ENCODE data around the gene HPRT1.
"Not testable (repeated sequence)": the region's sequence is repeated elsewhere in the genome, so short reads cannot be mapped to it uniquely, and the experiment has no call there.

The HPRT1 gene

GRCh38 chrX:134460005-134460861, at the start of gene HPRT1:
HPRT1 (plus strand) TSS chrX:134460165; CDS start chrX:134460312, 147 bp downstream.
- DNase-seq (ENCODE audit: low read depth, low spot score), result peak; percentile 35

DNA sequence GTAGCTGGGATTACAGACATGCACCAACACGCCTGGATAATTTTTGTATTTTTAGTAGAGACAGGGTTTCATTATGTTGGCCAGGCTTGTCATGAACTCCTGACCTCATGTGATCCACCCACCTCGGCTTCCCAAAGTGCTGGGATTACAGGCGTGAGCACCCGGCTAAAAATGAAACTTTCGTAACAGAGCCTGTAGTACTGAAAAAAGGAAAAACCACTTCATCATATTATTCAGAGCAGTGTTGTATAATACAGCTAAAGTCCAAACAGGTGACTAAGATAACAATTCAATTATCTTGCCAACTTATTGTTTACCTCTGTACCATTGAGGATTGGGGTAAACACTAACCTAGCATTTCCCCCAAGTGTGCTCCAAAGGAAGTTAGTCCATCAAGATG, 43.9 kb upstream of the HPRT1 start:
- DNase-seq (ENCODE audit: low read depth, low spot score), result no peak

- DNase-seq (ENCODE audit: low read depth, low spot score), result no peak
These were observed 41.5 kb upstream of the HPRT1 start for GRCh38 chrX:134418317-134419113.

GRCh38 chrX:134419784-134420183, 40.2 kb upstream of the HPRT1 start:
- no peak for DNase-seq (ENCODE audit: low read depth, low spot score)

DNA sequence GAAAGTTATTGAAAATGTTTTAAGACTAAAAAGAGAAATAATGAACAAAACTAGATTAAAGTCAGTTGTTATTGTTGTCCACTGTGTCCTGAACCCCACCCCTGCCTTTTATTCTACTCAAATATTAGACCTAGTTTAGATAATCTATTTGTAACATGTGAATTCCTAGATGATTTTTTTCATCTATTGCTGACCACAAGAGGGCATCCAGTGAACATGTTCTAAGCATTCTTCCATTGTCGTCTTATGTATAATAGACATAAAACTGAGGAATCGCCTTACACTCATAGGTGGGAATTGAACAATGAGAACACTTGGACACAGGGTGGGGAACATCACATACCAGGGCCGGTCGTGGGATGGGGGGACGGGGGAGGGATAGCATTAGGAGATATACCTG, 36.4 kb upstream of the HPRT1 start:
- DNase-seq (ENCODE audit: low read depth, low spot score), result no peak

- DNase-seq (ENCODE audit: low read depth, low spot score), result no peak
These were observed 33.7 kb upstream of the HPRT1 start for GRCh38 chrX:134426281-134426680.

GRCh38 chrX:134431894-134432293, 28.1 kb upstream of the HPRT1 start:
- DNase-seq (ENCODE audit: low read depth, low spot score), result no peak

DNA sequence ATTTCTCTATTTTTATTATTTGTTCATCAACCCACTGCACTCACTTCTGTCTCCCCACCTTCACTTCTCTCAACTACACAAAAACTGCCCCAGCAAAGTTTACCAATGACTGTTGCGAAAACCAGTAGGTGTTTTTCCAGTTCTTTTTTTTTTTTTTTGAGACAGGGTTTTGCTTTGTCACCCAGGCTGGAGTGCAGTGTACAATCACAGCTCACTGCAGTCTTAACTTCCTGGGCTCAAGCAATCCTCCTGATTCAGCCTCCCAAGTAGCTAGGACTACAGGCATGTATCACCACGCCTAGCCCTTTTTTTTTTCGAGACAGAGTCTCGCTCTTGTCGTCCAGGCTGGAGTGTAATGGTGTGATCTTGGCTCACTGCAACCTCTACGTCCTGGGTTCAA, 24.1 kb upstream of the HPRT1 start:
- no peak for DNase-seq (ENCODE audit: low read depth, low spot score)

DNA sequence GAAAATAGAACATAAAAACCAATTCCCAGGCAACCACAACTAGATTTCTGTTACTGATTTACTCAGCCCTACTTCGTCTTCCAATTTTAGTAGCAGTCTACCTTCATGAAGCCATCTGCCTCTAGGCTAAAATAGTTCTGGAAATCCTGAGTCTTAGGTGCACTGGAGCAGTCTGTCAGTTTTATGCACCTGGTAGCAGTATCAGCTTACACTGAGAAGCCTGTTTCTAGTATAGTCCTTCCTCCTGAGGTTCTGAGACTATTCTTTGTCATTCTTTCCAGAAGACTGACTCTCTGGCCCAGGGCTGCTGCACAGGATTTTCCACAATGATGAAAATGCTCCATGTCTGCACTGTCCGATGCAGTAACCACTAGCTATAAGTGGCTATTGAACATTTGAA, 16.9 kb upstream of the HPRT1 start:
- no peak for DNase-seq (ENCODE audit: low read depth, low spot score)

- no peak for DNase-seq (ENCODE audit: low read depth, low spot score)
These were observed 16.5 kb upstream of the HPRT1 start for GRCh38 chrX:134443461-134443860.

DNA sequence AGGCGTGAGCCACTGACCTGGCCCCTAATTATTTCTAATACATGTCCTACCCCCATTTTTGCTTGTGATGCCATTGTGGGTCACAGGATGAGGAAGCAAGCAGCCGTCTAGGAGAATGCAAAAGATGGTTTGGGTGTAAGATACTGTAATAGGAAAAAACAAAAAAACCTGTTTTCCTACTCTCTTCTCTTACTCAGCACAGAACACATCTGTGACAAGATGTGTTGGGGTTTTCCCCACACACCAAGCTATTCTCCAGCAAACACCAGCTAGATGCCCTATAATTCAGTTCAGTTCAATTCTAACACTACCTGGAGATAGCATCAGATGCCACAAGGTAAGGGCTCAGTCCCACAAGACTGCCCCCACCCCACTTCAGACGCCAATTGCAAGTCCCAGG, 15.3 kb upstream of the HPRT1 start:
- DNase-seq (ENCODE audit: low read depth, low spot score), result no peak

GRCh38 chrX:134452596-134452995, 7.4 kb upstream of the HPRT1 start:
- no peak for DNase-seq (ENCODE audit: low read depth, low spot score)

- DNase-seq (ENCODE audit: low read depth, low spot score), result no peak
These were observed 6.3 kb upstream of the HPRT1 start for GRCh38 chrX:134453631-134454030.

GRCh38 chrX:134454506-134454905, 5.5 kb upstream of the HPRT1 start:
- DNase-seq (ENCODE audit: low read depth, low spot score), result no peak

DNA sequence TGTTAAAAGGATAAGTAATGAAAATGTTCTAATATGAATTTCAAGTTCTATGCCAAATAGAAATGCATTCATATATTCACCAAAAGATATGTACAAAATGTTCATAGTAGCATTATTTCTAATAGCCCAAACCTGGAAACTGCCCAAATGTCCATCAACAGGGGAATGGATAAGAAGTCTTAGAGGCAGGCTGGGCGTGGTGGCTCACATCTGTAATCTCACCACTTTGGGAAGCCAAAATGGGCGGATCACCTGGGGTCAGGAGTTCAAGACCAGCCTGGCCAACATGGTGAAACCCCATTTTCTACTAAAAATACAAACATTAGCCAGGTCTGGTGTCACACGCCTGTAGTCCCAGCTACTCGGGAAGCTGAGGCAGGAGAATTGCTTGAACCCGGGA, 2.3 kb upstream of the HPRT1 start:
- no peak for DNase-seq (ENCODE audit: low read depth, low spot score)

DNA sequence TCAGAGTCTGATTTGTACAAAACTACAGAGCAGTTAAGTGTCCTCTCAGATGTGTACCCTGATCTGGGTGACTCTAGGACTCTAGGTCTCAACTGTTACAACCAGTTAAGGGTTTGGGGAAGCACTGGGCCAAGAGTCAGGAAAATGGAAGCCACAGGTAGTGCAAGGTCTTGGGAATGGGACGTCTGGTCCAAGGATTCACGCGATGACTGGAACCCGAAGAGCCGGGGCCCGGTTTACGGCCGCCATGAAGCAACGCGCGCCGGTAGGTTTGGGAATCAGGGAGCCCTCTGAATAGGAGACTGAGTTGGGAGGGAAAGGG, 321 bp upstream of the HPRT1 start:
- no peak for DNase-seq (ENCODE audit: low read depth, low spot score)

DNA sequence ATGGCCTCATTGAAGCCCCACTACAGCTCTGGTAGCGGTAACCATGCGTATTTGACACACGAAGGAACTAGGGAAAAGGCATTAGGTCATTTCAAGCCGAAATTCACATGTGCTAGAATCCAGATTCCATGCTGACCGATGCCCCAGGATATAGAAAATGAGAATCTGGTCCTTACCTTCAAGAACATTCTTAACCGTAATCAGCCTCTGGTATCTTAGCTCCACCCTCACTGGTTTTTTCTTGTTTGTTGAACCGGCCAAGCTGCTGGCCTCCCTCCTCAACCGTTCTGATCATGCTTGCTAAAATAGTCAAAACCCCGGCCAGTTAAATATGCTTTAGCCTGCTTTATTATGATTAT, 876 bp downstream of the HPRT1 start:
- DNase-seq (ENCODE audit: low read depth, low spot score), result no peak

DNA sequence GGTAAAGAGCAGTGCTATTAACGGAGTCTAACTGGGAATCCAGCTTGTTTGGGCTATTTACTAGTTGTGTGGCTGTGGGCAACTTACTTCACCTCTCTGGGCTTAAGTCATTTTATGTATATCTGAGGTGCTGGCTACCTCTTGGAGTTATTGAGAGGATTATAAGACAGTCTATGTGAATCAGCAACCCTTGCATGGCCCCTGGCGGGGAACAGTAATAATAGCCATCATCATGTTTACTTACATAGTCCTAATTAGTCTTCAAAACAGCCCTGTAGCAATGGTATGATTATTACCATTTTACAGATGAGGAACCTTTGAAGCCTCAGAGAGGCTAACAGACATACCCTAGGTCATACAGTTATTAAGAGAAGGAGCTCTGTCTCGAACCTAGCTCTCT, 1.5 kb downstream of the HPRT1 start:
- no peak for DNase-seq (ENCODE audit: low read depth, low spot score)

GRCh38 chrX:134462927-134463326, 3.0 kb downstream of the HPRT1 start:
- DNase-seq (ENCODE audit: low read depth, low spot score), result no peak

DNA sequence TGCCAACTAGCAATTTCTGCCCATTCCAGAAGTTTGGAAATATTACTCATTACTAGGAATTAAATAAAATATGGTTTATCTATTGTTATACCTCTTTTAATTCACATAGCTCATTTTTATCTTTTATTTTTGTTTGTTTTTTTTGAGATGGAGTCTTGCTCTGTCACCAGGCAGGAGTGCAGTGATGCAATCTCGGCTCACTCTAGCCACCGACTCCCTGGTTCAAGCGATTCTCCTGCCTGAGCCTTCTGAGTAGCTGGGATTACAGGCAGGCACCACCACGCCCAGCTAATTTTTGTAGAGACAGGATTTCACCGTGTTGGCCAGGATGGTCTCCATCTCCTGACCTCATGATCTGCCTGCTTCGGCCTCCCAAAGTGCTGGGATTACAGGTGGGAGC, 4.5 kb downstream of the HPRT1 start:
- DNase-seq (ENCODE audit: low read depth, low spot score), result not testable (repeated sequence)

DNA sequence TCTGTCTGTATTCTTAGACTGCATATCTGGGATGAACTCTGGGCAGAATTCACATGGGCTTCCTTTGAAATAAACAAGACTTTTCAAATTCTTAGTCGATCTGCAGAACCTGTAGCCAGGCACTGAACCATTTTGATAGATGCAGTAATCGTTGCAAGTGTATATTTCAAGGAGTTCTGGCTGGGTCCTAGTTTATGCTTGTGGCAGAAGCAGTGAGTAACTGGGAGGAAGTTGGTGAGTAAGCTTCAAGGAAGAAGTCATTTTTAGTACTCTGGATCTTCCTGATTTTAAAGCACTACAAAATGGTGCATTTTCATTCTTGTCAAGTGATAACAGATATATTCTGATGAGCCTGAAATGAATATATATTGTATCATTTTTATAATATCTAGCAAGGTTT, 9.5 kb downstream of the HPRT1 start:
- no peak for DNase-seq (ENCODE audit: low read depth, low spot score)

DNA sequence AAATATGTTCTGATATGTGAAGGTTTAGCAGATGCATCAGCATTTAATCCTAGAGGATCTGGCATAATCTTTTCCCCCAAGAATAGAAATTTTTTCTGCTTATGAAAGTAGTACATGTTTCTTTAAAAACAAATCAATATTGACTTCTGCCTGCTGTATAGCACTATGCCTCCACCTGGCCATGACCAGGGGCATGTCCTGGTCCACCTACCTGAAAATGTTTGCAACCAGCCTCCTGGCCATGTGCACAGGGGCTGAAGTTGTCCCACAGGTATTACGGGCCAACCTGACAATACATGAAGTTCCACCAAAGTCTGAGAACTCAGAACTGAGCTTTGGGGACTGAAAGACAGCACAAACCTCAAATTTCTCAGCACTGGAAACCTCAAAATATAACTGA, 10.0 kb downstream of the HPRT1 start:
- no peak for DNase-seq (ENCODE audit: low read depth, low spot score)

DNA sequence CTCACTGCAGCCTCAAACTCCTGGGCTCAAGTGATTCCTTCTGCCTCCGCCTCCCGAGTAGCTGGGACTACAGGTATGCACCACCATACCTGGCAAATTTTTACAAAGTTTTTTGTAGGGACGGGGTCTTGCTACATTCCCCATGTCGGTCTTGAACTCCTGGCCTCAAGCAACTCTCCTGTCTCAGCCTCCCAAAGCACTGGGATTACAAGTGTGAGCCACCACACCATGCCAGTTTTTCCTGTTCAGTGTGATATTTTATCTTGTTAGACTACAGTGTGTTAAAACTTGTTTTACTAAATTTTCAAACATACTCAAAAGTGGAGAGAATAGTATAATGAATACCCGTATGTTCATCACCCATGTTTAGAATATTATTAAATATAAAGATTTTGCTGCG, 12.1 kb downstream of the HPRT1 start:
- no peak for DNase-seq (ENCODE audit: low read depth, low spot score)
